ENCODE data around the gene RAB24.
"Not testable (repeated sequence)": the region's sequence is repeated elsewhere in the genome, so short reads cannot be mapped to it uniquely, and the experiment has no call there.

RAB24 gene

DNA sequence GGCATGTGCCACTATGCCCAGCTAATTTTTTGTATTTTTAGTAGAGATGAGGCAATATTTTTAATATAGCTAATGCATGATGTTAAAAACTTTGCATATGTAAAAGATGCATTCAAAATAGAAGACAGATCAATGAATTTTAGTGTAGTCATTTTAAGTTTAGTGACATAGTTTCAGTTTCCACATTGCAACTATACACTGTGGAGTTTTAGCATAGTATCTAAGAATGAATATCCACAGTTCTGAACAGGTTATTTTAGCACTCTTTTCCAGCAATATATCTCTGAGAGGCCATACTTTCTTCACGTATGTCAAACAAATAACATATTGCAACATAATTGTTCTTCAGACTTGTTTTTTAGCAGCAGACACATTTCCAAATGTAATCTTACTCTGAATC is 39.3 kb downstream of the RAB24 start:
- DNase-seq (ENCODE audit: low read depth): no peak
- TF ChIP-seq, protein P1, sequence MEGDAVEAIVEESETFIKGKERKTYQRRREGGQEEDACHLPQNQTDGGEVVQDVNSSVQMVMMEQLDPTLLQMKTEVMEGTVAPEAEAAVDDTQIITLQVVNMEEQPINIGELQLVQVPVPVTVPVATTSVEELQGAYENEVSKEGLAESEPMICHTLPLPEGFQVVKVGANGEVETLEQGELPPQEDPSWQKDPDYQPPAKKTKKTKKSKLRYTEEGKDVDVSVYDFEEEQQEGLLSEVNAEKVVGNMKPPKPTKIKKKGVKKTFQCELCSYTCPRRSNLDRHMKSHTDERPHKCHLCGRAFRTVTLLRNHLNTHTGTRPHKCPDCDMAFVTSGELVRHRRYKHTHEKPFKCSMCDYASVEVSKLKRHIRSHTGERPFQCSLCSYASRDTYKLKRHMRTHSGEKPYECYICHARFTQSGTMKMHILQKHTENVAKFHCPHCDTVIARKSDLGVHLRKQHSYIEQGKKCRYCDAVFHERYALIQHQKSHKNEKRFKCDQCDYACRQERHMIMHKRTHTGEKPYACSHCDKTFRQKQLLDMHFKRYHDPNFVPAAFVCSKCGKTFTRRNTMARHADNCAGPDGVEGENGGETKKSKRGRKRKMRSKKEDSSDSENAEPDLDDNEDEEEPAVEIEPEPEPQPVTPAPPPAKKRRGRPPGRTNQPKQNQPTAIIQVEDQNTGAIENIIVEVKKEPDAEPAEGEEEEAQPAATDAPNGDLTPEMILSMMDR (IDR thresholded peaks at IDR 0.05; ENCODE audit: control insufficient read depth, insufficient read depth, low read depth, low read length, missing control alignments): no peak
- H3K4me3 ChIP-seq (ENCODE audit: control insufficient read depth, low read depth, low read length): no peak overlapping the region

DNA sequence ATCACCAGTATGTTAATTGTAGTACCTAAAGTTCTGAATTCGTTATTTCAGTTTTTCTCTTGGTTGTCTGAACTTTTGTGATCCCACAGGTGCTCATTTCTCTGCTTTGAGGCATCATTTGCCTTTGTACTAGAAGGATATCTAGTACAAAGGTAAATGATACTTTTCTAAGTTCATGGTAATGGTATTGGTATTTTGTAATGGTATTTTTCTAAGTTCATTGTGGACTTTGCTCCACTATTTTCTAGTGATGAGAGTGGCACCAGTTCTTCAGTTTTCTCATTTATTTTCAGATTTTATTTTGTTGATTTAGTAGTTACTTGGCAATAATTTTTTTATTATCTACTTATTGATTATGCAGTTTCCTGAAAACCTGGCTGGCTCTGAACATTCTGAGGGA is 42.0 kb downstream of the RAB24 start:
- no peak overlapping the region for H3K4me3 ChIP-seq (ENCODE audit: control insufficient read depth, low read depth, low read length)
- TF ChIP-seq, protein P1 (IDR thresholded peaks at IDR 0.05; ENCODE audit: control insufficient read depth, insufficient read depth, low read depth, low read length, missing control alignments): no peak
- no peak for DNase-seq (ENCODE audit: low read depth)

DNA sequence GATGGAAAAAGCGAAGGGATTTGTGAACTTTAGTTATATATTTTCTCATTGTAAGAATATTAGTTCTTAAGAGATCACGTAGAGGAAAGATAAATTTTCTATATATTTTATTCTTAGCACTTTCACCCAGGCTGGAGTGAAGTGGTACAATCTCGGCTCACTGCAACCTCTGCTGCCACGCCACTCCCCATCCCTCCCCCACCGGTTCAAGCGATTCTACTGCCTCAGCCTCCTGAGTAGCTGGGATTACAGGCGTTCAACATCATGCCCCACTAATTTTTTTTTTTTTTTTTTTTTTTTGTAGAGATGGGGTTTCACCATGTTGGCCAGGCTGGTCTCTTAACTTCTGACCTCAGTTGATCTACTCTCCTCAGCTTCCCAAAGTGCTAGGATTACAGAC is 42.6 kb downstream of the RAB24 start:
- TF ChIP-seq, protein P1 (IDR thresholded peaks at IDR 0.05; ENCODE audit: control insufficient read depth, insufficient read depth, low read depth, low read length, missing control alignments): no peak
- no peak overlapping the region for H3K4me3 ChIP-seq (ENCODE audit: control insufficient read depth, low read depth, low read length)
- no peak for DNase-seq (ENCODE audit: low read depth)

DNA sequence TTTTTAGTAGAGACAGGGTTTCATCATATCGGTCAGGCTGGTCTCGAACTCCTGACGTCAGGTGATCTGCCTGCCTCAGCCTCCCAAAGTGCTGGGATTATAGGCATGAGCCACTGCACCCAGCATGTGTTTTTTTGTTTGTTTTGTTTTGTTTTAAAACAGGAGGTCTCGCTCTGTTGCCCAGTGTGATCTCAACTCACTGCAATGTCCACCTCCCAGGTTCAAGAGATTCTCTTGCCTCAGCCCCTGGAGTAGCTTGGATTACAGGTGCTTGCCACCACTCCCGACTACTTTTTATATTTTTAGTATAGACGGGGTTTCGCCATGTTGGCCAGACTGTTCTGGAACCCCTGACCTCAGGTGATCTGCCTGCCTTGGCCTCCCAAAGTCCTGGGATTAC is 44.8 kb downstream of the RAB24 start:
- not testable (repeated sequence) for DNase-seq (ENCODE audit: low read depth); H3K4me3 ChIP-seq (ENCODE audit: control insufficient read depth, low read depth, low read length)

DNA sequence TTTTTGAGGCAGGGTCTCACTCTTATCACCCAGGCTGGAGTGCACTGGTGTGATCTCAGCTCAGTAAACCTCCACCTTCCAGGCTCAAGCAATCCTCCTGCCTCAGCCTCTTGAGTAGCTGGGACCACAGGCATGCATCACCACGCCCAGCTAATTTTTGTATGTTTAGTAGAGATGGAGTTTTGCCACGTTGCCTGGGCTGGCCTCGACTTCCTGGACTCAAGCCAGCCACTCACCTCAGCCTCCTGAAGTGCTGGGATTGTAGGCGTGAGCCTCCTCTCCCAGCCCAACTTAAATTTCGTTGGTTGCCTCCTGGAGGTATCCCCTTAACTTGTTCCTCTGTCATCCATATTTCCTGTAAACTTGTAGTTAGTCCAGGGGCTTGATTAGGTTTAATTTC is 47.2 kb downstream of the RAB24 start:
- H3K4me3 ChIP-seq (ENCODE audit: control insufficient read depth, low read depth, low read length): no peak overlapping the region
- DNase-seq (ENCODE audit: low read depth): no peak
- TF ChIP-seq, protein P1 (IDR thresholded peaks at IDR 0.05; ENCODE audit: control insufficient read depth, insufficient read depth, low read depth, low read length, missing control alignments): no peak

DNA sequence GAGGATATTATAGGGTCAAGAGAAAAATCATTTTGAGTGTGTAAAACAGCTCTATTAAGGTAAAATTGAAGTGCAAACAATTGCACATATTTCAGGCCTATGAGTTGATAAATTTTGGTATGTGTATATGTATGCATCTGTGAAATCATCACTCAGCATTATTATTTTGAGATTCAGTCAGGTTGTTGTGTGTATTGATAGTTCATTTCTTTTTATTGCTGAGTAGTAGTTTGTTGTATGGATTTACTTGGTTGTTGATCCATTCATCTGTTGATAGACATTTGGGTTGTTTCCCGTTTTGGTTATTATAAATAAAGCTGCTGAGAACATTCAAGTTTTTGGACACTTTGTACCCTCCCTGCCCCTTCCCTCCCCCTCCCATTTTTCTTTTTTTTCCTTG is 50.3 kb downstream of the RAB24 start:
- no peak for DNase-seq (ENCODE audit: low read depth)
- no peak overlapping the region for H3K4me3 ChIP-seq (ENCODE audit: control insufficient read depth, low read depth, low read length)
- TF ChIP-seq, protein P1 (IDR thresholded peaks at IDR 0.05; ENCODE audit: control insufficient read depth, insufficient read depth, low read depth, low read length, missing control alignments): no peak
